Nephron (organoid): ENCODE measurements around the gene PLD6.

Experiments
- H3K27ac Mint-ChIP-seq, 3 experiments: 2 replicates each; pipeline ENCODE4 v1.8.0; 2020; ENCODE audit warnings: mixed read lengths in 3 of 3, mild to moderate bottlenecking in 2 of 3, moderate library complexity in 1 of 3
- H3K27me3 Mint-ChIP-seq: 2 replicates; pipeline ENCODE4 v1.8.0; 2021; ENCODE audit warnings: low read depth, mild to moderate bottlenecking, moderate library complexity, mixed read lengths
- H3K36me3 Mint-ChIP-seq: 2 replicates; pipeline ENCODE4 v1.8.0; 2020; ENCODE audit warnings: low read depth, mixed read lengths
- H3K4me1 Mint-ChIP-seq: 2 replicates; pipeline ENCODE4 v1.8.0; 2020; ENCODE audit warnings: mixed read lengths
- H3K4me3 Mint-ChIP-seq, 3 experiments: 2 replicates each; pipeline ENCODE4 v1.8.0; 2020; ENCODE audit warnings: mild to moderate bottlenecking in 3 of 3, mixed read lengths in 3 of 3, moderate library complexity in 2 of 3
- H3K9me3 Mint-ChIP-seq: 2 replicates; pipeline ENCODE4 v1.8.0; 2020; ENCODE audit warnings: mixed read lengths
- CTCF ChIP-seq, 3 experiments: fragments of 200-600 bp; sonication (generic); IDR thresholded peaks; one replicate each; pipeline ENCODE4 v1.5.0; 2021; ENCODE audit warnings: antibody characterized with exemption in 3 of 3; ENCODE audit not compliant: unreplicated experiment in 3 of 3

Gene PLD6

DNA sequence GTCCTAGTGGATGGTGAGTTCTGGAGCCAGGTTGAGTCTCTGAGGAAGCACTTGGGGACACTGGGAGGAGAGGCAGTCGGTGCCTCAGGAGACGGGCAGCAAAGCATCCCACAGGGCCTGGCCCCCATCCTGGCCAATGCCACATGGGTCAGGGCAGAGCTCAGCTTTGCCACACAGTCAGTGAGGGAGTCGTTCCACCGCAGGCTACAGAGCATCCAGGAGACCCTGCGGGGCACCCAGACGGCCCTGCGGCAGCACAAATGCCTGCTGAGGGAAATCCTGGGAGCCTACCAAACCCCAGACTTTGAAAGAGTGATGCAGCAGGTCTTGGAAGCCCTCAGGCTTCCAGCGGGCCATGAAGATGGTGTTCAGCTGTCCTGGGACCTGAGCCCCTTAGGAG, 39.7 kb downstream of the PLD6 start:
- Mint-ChIP-seq H3K4me3 (no peak overlapping the region), H3K9me3 (no peaks in the 10 kb centered on the region)
- TF ChIP-seq CTCF (IDR thresholded peaks at IDR 0.05; ENCODE audit: unreplicated experiment in 3 of 3): no peak

DNA sequence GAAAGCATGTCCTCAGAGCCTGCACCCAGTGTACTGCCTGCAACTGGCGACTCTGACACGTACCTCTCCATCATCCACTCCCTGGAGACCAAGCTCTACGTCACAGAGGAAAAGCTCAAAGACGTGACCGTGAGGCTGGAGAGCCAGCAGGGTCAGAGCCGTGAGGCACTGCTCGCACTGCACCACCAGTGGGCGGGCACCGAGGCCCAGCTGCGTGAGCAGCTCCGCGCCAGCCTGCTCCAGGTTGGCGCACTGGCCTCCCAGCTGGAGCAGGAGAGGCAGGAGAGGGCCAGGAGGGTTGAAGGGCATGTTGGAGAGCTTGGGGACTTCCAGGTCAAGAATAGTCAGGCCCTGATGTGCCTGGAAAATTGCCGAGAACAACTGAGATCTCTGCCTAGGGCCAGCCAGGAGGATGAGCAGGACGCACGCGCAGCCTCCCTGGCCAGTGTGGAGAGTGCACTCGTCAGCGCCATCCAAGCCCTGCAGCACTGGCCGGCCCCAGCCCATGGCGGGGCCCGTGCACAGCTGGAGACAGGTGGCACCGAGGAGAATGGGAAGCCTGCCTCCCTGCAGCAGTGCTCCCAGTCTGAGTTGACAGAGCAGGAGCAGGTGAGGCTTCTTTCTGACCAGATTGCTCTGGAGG, 40.3 kb downstream of the PLD6 start:
- H3K4me3 Mint-ChIP-seq: no peak overlapping the region
- H3K9me3 Mint-ChIP-seq: no peaks in the 10 kb centered on the region
- TF ChIP-seq CTCF (IDR thresholded peaks at IDR 0.05; ENCODE audit: unreplicated experiment in 3 of 3): no peak
- H3K4me1 Mint-ChIP-seq: peaks cover 11% of the 10 kb centered on the region
- no peak overlapping the region for H3K27ac Mint-ChIP-seq
- H3K27me3 Mint-ChIP-seq: no peaks in the 10 kb centered on the region
- peaks cover 37% of the 10 kb centered on the region for H3K36me3 Mint-ChIP-seq

More for the DNA sequence above, 39.7 kb downstream of the PLD6 start:
- no peaks in the 10 kb centered on the region for H3K27me3 Mint-ChIP-seq
- H3K4me1 Mint-ChIP-seq: peaks cover 13% of the 10 kb centered on the region
- H3K27ac Mint-ChIP-seq: no peak overlapping the region
- peaks cover 41% of the 10 kb centered on the region for H3K36me3 Mint-ChIP-seq

DNA sequence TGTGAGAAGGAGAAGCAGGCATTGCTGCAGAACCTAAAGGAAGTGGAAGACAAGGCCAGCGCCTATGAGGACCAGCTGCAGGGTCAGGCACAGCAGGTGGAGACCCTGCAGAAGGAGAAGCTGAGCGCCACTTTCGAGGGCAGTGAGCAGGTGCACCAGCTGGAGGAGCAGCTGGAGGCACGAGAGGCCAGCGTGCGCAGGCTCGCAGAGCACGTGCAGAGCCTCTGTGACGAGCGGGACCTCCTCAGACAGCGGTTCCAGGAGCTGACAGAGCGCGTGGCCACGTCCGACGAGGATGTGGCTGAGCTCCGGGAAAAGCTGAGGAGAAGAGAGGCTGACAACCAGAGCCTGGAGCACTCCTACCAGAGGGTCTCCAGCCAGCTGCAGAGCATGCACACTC, 41.5 kb downstream of the PLD6 start:
- Mint-ChIP-seq H3K36me3 (peaks cover 41% of the 10 kb centered on the region), H3K4me3 (no peak overlapping the region), H3K27me3 (no peaks in the 10 kb centered on the region), H3K27ac (no peak overlapping the region), H3K4me1 (peaks cover 8% of the 10 kb centered on the region), H3K9me3 (no peaks in the 10 kb centered on the region)
- no peak for TF ChIP-seq CTCF (IDR thresholded peaks at IDR 0.05; ENCODE audit: unreplicated experiment in 3 of 3)

GRCh38 chr17:17164156-17164555, 42.0 kb downstream of the PLD6 start:
- TF ChIP-seq CTCF (IDR thresholded peaks at IDR 0.05; ENCODE audit: unreplicated experiment in 3 of 3): no peak
- Mint-ChIP-seq H3K27ac (no peak overlapping the region), H3K4me1 (peaks cover 8% of the 10 kb centered on the region), H3K4me3 (no peak overlapping the region), H3K27me3 (no peaks in the 10 kb centered on the region), H3K36me3 (peaks cover 43% of the 10 kb centered on the region), H3K9me3 (no peaks in the 10 kb centered on the region)

DNA sequence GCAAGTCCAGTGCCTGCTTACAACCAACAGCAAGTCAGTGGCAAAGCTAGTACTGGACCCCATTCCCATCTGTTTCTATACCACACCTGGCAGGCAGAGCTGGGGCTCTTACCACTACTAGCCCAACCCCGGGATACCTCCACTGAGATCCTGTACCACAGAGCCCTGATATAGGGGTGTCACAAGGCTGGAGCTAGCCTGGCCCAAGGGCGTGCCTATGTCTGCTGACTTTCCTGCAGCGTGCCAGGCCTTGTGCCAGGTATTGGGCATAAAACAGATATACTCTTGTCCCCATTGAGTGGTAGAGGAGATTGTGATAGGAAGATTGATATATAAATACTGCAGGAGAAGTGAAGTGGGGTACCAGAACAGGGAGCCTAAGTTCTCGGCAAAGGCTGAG, 44.4 kb downstream of the PLD6 start:
- H3K36me3 Mint-ChIP-seq: peaks cover 37% of the 10 kb centered on the region
- H3K27me3 Mint-ChIP-seq: no peaks in the 10 kb centered on the region
- H3K4me1 Mint-ChIP-seq: peaks cover 8% of the 10 kb centered on the region
- no peak for TF ChIP-seq CTCF (IDR thresholded peaks at IDR 0.05; ENCODE audit: unreplicated experiment in 3 of 3)
- H3K4me3 Mint-ChIP-seq: no peak overlapping the region
- no peak overlapping the region for H3K27ac Mint-ChIP-seq
- H3K9me3 Mint-ChIP-seq: no peaks in the 10 kb centered on the region

DNA sequence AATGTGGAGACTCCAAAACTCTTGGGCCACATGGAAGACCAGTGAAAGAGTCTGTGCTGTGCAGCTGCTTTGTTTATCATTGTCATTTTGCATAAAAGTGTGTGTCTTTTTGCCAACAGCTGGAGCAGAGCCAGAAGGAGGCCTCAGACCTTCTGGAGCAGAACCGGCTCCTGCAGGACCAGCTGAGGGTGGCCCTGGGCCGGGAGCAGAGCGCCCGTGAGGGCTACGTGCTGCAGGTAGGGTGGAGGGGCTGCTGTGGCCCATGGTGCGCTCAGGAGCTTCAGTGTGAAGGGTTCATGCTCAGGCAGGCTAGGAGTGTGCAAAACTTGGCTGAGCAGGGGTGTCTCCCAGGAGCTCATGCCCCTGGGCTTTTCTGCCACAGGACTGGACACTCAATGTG, 45.0 kb downstream of the PLD6 start:
- peaks cover 8% of the 10 kb centered on the region for H3K4me1 Mint-ChIP-seq
- peaks cover 38% of the 10 kb centered on the region for H3K36me3 Mint-ChIP-seq
- no peak overlapping the region for H3K4me3 Mint-ChIP-seq
- H3K27me3 Mint-ChIP-seq: no peaks in the 10 kb centered on the region
- no peak for TF ChIP-seq CTCF (IDR thresholded peaks at IDR 0.05; ENCODE audit: unreplicated experiment in 3 of 3)
- H3K9me3 Mint-ChIP-seq: no peaks in the 10 kb centered on the region
- no peak overlapping the region for H3K27ac Mint-ChIP-seq
